GM21367 (cell line): ENCODE data around the gene ERBB4.

Source experiments
- ATAC-seq: cut with Tn5 transposase; IDR thresholded peaks from one replicate; pipeline ENCODE4 v1.9.1; 2021; ENCODE audit not compliant: unreplicated experiment

The ERBB4 gene

DNA sequence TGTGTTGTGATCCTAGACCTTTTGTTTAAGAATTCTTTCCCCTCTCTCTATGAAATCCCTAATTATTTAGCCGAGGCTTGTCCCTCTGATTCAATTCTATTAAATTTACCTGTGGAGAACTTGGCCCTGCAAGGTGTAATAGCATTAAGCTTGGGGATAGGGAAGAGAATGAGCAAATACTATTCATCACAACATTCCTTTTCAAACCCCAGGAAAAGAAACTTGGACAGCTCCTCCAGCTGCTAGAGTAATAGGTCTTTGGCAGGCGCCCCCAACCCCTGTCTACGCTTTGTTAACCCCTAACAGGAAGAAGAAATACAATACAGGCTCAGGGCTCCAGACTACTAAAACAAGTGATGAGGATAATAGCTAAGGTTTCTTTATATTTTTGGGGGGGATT is 1025.2 kb downstream of the ERBB4 start:
- no peak for ATAC-seq

DNA sequence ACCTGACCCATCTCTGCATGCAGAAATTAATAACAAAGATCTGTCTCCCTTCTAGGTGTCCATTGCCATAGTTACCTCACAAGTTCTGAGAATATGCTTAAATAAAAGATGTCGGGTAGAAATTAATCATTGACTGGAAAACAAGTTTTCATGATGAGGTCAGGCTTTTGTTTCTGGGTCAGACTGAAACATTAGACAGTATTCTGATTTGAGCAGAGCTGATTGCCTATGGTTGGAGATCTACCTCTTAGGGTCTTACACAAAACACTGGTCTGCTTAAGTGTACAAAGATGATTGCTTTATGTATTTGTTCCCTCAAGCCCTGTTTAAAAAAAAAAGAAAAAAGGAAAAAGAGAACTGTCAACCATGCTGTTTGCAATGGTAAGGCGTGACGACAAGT is 1025.8 kb downstream of the ERBB4 start:
- no peak for ATAC-seq

DNA sequence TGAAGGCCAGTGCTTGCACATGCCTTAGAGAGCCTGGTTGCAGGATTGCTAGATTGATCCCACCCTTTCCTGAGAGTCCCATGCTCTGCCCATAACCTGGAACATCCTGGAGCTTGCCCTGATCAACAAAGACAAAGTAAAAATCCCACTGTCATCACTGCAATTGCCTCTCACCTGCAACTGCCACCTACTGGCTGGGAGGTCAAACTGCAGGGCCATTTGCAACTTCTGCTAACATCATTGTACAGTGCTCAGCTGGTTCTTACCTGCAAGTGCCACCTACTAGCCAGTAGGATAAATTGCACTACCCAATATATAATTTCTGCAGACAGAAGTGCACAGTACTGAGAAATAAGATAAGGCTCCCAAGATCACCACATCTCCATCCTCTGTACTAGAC is 1034.7 kb downstream of the ERBB4 start:
- ATAC-seq = no peak

DNA sequence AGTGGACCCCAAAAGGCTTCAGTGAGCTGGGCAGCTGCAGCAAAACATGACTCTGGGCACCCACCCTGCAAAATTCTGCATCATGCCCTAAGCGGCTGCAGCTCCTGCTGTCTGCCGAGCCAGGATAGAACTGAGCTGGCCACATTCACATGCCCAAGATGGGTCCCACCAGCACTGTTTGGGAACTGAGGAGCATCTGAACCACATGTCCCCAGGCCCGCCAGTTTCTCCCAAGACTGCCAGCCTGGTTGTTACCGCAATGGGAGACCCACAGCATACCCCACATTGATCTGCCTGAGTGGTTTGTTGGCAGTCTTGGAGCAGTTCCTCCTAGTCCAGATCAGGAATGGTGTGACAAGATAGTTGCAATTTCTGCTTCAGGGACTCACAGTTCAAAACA is 1035.4 kb downstream of the ERBB4 start:
- ATAC-seq = no peak

DNA sequence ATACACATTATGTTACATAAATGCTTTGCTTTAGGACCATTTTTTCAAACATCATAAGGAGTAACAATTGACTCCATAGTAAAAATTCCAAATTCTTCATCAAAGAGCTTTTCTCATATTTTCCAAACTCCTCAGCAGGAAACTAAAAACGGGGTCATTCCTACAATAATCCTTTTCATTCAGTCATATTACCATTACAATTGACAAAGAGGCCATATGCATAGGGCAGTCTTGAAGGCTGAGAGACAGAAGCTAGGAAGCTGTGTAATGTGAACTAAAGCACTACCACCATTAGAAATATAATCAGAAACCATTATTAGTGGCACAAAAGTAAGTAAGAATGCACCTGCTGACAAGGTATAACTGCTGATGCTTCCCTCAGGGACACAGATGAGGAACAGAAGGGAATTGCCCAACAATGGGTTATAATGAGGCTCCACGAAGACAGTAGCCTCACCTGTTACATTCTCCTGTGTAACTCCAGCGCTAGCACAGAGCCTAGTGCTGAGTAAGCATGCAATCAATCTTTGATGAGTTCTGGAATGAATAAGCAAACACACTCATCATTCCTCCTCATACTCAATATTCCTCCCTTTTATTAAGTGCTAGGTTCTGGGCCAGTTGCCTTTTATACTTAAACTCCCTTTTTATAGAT is 1039.9 kb downstream of the ERBB4 start:
- ATAC-seq = no peak

DNA sequence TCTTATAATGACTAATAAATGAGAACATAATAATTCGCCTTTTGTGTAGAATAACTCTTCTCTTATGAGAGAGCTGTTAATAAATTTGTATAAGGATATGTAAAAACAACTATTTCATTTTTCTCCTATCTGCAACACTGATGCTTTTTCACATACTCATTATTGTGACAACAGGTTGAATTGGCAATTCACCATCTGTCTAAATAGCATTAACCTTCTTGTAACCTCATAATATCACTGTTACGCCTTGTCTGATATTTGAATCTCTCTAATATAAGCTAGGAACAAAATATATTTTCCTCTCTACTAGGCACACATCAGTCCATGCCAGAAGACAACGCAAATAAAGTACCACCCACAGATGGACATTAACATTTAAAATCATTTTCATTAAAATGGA is 1043.3 kb downstream of the ERBB4 start:
- ATAC-seq = no peak

DNA sequence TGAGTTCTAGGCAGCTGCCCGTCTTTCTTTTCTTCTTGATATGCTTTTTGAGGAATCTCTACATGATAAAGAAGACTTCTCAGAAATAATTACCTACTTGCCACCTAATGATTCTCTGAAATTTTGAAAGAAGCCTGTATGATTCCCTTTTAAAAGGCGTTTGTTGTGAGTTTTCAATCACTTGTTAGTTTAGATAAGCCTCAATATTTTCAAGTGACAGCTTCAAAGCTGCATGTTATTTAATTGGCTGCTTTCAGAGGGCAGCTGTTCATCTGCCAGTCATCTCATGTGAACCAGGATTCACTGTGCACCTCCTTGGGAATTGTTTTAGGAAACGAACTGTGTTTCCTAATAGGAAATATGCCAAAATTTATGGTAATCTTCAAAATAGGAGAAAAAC is 1044.1 kb downstream of the ERBB4 start:
- ATAC-seq = no peak

DNA sequence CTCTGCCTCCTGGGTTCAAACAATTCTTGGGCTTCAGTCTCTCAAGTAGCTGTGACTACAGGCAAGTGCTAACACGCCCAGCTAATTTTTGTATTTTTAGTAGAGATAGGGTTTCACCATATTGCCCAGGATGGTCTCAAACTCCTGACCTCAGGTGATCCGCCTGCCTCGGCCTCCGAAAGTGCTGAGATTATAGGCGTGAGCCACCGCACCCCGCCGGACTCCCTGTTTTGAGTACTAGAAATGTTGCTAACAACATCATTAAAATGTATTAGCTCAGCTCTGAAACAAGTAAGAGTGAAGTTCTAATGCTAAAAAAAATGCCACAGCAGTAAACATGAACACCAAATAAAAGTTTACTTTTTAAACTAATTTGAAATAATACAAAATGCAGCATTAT is 1044.5 kb downstream of the ERBB4 start:
- ATAC-seq = no peak

DNA sequence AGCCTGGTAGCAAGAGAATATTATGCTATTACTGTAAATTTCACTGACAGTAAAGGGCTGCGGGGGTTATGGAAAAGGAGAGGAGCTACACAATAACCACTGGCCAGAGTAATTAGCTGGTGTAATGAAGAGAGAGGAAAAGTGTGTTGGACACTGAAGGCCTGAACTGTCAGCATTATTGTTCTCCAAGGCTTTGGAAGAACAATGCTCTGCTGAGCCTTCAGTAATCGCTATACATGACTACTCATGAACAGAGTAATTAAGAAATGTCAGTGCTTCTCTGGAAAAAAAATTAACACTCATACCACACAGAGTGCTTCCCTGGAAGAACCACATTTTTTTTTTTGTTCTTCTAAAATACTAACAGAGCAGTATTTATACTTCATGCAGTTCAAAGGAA is 1050.9 kb downstream of the ERBB4 start:
- ATAC-seq = no peak

DNA sequence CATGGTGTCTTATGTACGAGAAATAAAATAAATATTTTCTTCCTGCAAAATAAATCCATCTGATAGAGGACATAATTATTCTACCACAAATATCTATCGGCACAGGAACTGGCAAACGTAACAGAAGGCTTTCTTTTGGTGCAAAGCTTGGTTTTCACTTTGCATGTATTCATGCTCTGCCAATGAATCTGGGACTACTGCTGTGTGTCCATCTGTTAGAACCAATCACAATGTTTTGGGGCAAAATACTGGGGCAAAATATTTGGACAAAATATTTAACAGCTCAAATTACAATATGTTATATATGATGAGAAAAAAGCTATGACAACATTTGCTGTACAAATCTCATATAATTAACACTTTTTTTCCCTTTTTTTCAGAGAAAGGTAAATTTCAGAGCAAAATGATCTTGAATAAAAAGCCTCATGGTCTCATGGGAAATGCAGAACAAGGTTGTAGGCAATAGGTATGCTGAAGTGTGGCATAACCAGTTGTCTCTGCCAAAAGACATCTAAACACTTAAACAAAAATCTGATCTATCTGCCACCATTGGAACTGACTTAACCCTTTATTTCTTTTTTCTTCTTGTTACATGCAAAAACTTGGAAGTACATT is 1059.0 kb downstream of the ERBB4 start:
- ATAC-seq = no peak

DNA sequence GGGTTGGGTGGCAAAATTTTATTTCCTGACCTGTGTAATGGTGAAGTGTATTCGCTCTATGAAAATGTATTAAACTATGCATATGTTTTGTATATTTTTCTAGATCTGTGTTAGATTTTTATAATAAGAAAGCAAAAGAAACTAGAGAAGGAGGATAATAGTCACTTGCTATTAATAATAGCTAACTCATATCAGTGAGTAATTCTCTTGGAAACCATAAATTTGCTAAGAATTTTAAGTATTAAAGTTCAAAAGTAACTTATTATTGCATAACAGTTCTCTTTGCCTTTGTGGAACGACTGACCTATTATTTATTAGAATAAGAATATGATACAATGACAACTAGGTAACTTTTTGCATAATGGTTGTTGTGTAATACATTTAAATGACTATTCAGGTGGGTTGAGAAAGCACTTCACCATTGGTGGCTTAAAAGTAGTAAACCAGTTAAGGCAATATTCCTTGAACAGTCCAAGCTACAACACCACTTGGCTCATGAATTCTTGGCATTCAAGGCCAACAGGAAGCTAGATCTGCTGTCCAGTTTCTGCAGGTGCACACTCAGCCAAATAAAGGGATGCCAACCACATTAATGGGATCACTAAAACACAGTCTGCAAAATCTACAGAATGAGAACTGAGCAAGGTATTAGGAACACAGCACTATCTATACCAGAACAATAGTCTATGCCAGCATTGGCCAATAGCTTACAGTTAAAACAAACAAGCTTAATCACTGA is 1060.9 kb downstream of the ERBB4 start:
- ATAC-seq = no peak

DNA sequence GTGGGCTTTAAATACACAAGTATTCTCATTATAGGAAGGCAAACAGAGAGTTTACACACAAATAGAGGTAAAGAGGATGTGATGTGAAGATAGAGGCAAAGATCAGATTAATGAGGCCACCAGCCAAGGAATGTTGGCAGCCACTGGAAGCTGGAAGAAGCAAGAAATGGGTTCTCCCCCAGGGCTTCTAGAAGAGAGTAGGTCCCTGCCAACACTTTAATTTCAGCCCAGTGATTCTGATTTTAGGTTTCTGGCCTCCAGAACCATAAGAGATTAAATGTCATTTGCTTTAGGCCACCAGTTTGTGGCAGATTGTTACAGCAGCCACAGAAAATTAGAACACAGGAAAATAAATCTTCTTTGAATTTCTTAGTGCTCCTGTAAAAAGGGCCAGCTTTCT is 1065.5 kb downstream of the ERBB4 start:
- ATAC-seq = no peak

DNA sequence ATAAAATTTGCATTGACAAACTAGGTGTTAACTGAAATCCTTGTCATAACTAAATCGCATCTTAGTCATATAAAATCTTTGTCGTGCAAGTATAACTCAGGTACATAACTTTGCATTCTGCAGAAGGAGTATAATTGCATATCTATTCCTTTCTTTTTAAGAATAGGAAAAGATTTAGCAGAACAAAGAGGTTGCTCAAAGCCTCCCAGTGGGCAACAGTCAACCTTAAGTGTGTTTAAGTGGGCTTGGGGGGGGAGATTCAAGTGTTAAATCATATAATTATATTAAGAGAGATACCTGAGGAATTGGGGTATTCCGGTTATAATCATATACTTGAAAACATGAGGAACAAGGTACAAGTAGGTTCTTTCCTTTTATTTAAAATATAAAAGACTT is 1068.9 kb downstream of the ERBB4 start:
- no peak for ATAC-seq

DNA sequence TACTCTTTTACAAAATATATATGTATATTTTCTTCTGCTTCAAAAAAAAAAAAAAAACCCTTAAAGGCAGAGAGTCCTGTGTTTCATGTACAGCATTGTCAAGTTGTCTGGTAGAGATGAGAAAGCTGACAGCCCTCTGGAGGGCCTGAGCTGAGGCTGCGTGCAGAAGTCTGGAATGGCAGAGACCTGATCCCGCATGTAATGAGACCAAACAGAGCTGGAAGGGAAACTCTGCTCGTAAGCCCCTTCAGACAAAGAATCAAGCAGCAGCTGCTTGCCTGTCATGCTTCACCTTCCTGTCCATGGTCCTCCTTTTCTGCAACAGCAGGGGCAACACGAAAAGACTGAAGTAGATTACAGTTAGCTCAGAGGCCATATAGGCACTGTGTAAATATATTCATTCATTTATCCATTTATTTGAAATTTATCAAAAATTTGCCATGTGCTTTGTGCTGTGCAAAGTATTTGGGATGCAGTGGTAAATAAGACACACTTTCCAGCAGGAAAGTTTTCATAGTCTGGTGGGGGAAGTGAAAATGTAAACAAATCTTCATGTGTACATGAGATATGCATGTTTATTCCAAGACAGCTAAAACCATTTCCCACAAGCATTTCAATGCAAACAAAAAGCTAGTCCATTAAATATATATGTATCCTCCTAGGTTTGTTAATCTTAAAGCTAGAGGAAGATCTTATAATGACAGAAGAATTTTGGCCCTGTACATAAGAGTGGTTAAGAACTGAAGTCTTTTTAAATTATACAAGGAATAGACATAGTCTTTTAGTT is 1069.5 kb downstream of the ERBB4 start:
- no peak for ATAC-seq

DNA sequence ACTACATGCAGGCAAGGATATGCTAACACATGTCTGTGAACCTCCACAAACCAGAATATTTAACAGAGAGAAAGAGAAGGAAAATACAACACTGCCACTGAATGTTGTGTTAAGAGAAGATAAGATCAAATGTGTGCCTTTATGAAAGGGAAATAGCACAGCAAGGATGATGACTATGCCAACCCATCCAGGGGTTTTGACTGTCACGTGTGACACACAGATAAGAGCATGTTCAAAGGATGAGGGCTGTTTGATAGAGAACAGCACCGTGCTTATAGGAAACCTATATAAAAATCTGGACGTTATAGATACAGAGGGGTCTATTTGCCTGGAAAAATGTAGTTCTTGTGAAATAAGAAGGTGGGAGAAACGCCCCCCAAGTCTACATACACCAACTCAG is 1070.4 kb downstream of the ERBB4 start:
- no peak for ATAC-seq

DNA sequence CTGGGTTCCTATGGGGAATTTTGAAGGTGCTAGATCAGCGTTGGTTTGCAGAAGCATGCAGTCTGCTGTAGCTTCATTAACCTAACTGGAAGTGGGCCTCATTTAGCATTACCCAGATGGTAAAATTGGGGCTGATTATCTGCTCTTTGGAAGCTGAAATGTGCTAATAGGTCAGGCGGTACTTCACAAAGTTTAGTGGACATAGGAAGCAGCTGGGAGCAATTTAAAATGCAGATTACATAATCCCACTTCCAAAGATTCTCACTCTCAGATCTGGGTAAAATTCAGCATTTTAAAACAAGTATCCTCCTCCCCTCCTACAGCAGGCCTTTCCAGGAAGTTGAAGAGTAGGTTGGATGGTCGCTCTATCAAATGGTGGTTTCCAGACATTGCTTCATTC is 1075.2 kb downstream of the ERBB4 start:
- ATAC-seq = no peak

DNA sequence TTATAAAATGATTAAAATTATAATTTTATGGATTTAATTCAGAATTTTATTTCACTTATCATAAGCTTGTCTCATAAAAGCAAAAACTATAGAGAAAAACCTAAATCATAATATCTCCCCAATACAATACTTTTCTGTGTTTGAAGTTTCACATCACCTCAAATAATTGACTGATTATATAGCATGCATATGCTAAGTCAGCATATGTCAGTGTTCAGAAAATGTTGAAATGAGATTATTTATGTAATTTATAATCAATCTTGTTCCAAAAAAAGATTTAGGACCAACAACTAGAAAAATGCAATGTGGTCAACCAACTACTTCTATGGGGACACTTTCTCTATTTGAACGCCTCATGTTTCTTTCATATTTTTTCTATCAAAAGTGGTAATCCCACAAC is 1079.6 kb downstream of the ERBB4 start:
- ATAC-seq = no peak

DNA sequence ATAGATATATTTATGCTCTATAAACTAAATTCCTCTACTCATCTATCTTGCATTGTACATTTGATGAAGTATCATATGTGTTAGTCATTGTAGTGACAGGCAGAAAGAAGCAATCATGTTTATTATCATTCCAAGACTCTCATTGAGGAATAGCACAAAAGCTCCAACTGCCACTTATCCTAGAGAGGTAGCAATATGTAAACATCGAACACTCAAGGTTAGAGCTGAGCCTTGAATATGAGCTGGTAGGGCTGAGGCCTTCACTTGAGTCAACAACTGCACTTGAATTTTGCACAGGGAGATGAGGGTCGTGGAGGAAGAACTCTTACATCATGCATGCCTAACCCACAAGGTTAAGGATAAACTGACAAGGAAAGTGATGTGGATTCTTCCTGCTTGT is 1081.3 kb downstream of the ERBB4 start:
- ATAC-seq = no peak

DNA sequence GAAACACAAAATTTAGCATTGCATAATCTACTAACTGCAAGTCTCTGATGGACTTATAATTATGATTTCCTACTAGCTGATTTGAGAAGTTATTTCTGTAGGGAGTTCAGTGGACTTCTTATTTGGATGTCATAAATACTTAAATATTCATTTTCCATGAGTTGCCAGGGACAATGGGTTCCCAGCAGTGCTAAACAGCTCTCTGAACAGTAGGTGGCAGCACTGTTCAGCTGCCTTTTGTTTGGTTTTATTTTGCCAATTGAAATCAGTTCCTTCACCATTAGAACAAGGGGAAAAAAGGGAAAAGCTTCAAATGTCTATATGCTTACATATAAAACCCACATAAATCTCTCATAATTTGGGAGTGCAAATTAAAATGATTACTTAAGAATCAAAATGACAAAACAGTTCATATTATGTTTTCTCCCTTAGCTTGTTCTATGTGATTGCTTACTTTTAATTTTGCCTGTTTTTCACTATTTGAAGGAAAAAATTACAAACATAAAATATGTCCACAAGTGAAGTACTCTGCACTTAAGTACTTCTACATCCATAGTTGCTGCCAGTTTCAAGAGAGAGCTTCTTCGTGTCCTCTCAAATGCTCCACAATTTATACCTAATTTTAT is 1083.3 kb downstream of the ERBB4 start:
- ATAC-seq = peak; percentile 76

DNA sequence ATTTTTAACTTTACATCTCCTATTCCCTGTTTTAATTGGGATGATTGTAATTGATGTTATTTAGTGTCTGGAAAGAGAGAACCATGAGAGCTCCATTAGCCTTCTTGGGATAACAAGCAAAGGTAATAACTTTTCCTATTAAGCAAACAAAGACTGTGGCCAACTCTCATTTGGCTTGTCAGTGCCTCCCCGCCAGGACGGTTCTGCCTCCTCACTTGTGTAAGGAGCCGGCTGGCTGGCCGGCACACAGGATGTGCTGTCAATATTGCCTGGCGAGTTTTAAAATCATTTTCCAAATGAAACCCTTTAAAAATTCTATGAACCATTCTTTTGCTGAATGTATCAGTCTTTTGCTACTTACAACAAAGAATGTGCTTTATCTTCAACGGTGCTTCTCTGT is 1083.9 kb downstream of the ERBB4 start:
- no peak for ATAC-seq

DNA sequence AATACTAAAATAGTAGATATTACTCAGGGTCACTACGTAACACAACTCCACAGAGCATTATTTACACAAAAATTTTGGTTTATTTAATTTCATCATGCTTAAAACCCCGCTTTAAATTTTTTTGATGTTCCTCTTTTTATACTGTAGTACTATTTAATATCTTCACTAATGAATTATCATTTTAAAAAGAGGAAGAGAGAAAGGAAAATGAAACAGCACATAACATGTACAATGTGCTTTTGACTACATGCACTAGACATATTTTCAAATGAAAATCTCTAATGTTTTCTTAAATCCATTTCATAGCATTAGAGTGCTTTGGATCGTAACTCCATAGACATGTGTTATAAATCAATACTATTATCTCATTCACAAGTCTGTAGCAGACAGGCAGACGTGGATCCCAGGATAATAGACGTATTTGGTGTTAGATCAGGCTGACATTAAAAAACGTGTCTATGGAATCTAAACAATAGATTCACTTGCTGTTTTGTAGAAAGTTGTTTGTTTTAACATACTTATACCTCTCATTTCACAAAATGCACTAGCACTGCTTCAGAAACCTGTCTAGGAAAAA is 1085.2 kb downstream of the ERBB4 start:
- no peak for ATAC-seq
